GM12801 (cell line): ENCODE results near the gene GSC2.

Experiments
- TF ChIP-seq, protein P1 (sequence below): IDR thresholded peaks from one replicate; pipeline ENCODE4 v1.5.1; 2011; ENCODE audit warnings: control low read depth; ENCODE audit not compliant: insufficient read length; ENCODE audit errors: extremely low read depth

GSC2 gene

DNA sequence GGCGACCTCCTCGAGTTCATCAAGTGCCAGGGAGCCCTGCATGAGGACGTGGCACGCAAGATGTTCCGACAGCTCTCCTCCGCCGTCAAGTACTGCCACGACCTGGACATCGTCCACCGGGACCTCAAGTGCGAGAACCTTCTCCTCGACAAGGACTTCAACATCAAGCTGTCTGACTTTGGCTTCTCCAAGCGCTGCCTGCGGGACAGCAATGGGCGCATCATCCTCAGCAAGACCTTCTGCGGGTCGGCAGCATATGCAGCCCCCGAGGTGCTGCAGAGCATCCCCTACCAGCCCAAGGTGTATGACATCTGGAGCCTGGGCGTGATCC lies 18.4 kb downstream of the GSC2 start:
- TF ChIP-seq, protein P1, sequence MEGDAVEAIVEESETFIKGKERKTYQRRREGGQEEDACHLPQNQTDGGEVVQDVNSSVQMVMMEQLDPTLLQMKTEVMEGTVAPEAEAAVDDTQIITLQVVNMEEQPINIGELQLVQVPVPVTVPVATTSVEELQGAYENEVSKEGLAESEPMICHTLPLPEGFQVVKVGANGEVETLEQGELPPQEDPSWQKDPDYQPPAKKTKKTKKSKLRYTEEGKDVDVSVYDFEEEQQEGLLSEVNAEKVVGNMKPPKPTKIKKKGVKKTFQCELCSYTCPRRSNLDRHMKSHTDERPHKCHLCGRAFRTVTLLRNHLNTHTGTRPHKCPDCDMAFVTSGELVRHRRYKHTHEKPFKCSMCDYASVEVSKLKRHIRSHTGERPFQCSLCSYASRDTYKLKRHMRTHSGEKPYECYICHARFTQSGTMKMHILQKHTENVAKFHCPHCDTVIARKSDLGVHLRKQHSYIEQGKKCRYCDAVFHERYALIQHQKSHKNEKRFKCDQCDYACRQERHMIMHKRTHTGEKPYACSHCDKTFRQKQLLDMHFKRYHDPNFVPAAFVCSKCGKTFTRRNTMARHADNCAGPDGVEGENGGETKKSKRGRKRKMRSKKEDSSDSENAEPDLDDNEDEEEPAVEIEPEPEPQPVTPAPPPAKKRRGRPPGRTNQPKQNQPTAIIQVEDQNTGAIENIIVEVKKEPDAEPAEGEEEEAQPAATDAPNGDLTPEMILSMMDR, result no peak

- TF ChIP-seq, protein P1, result no peak
Observed at GRCh38 chr22:19130959-19131684, 19.0 kb downstream of the GSC2 start, which contains the start of gene TSSK2. Gene TSSK2 (plus strand): TSS chr22:19131308. CDS start chr22:19131400, 92 bp downstream.

GRCh38 chr22:19129871-19130270 lies 20.2 kb downstream of the GSC2 start:
- TF ChIP-seq, protein P1, result no peak

DNA sequence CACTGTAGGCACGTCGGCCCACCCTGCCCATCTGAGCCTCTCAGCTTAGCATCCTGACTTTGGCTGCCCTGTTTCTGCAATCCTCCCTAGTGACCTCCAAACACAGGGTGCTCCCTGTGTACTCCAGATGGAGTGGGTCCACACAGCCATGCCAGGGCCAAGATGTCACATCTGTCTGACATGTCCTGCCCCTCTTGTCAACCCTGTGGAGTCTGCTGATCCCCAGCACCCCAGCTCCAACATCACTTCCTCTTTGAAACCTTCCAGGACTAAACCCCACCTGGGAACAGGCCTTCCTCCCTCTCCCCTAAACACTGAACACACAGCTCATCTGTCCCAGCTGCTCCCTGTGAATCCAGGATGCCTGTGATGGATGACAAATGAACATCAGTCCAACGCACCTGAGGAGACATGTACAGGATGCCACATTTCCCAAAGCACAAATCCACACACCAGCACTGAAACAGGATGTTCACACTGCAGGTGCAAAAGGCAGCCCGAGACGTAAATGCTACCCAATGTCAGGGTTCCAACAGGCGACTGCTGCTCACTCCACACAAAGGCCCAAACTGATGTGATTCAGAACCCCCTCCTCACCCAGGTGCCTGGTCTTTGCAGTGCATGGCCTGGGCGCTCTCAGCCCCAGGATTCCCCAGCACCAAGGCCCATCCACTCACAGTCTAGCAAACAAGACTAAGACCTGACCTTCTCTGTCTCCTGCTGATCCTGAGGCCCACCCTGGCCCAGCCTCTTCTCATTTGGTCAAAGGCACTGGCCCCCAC lies 21.0 kb downstream of the GSC2 start:
- TF ChIP-seq, protein P1, result no peak

GRCh38 chr22:19128009-19128401 lies 22.1 kb downstream of the GSC2 start:
- TF ChIP-seq, protein P1, result no peak

DNA sequence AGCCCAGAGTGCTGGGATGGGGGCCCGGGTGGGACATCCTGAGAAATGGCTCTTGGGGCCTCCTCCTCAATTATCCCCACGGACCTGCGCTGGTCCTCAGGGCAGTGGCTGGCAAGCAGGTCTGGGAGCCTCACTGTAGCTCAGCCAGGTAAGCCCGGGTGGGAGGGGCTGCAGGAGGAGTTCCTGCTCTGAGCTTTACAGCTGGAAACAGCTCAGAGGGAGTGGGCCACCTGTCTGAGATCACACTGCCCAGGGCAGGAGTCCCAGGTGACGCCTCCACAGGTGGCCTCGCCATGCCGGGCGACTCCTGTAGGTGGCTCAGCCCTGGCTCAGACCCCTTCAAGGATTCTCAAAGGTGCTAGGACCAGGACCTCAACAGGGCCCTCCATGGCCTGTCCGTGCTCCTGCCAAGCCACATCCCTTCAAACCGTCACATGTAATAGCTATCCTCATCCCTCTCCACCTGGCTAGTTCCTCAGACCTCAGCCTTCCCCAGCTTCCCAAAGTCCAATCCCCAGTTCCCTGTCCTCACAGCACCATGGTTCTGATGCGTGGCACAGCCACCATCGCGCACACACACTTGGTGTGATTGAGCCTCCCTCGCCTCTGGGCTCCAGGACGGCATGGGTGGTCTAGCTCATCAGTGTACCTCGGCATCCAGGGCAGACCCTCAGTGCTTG lies 22.6 kb downstream of the GSC2 start:
- TF ChIP-seq, protein P1, result no peak
